ENCODE measurements around the gene ASB14. TPM values are rescaled to one million over a fixed set of nuclear protein-coding genes. Genes with fewer than 3 reads are reported as not detected.

Gene ASB14
- total and polyA plus RNA-seq, 4 donors, result 0.06 to 1.4 (median 0.43) TPM

- no peak overlapping the region for H3K4me3 ChIP-seq
- no peak overlapping the region for H3K9ac ChIP-seq (ENCODE audit: insufficient read depth in 1 of 2, low read length in 2 of 2)
- no peaks in the 10 kb centered on the region for H3K9me3 ChIP-seq (ENCODE audit: control insufficient read depth in 4 of 4, insufficient read depth in 3 of 4, low read length in 3 of 4)
- no peaks in the 10 kb centered on the region for H3K27me3 ChIP-seq (ENCODE audit: control insufficient read depth in 3 of 3, insufficient read depth in 3 of 3, low read length in 2 of 3)
- TF ChIP-seq CTCF (IDR thresholded peaks at IDR 0.05; ENCODE audit: control extremely low read depth, extremely low read depth), result no peak
- peak in 1 of 3 donors; percentile 6 for DNase-seq
- no peak for ATAC-seq (ENCODE audit: insufficient read depth, low FRiP score)
- WGBS, 2 donors, result 85 to 86% methylated on average over 1 of the region's 1 CpG
- H3K4me1 ChIP-seq (ENCODE audit: control insufficient read depth in 5 of 5, insufficient read depth in 5 of 5, low read length in 5 of 5), result peaks cover 0 to 6% (median 0%) of the 10 kb centered on the region in 5 donors
- H3K36me3 ChIP-seq (ENCODE audit: control insufficient read depth in 4 of 4, insufficient read depth in 4 of 4, low read length in 4 of 4), result peaks cover 8 to 24% (median 14%) of the 10 kb centered on the region in 4 donors
- H3K27ac ChIP-seq (ENCODE audit: low read depth in 1 of 2, low read length in 1 of 2), result no peak overlapping the region
Observed at GRCh38 chr3:57252404-57252803, 40.1 kb downstream of the ASB14 start.

GRCh38 chr3:57244946-57245345 lies 47.5 kb downstream of the ASB14 start:
- Histone ChIP-seq H3K36me3 (ENCODE audit: control insufficient read depth in 4 of 4, insufficient read depth in 4 of 4, low read length in 4 of 4) (peaks cover 9 to 58% (median 31%) of the 10 kb centered on the region in 4 donors), H3K27ac (ENCODE audit: low read depth in 1 of 2, low read length in 1 of 2) (no peak overlapping the region), H3K4me1 (ENCODE audit: control insufficient read depth in 5 of 5, insufficient read depth in 5 of 5, low read length in 5 of 5) (no peaks in the 10 kb centered on the region), H3K27me3 (ENCODE audit: control insufficient read depth in 3 of 3, insufficient read depth in 3 of 3, low read length in 2 of 3) (no peaks in the 10 kb centered on the region), H3K4me3 (no peak overlapping the region), H3K9ac (ENCODE audit: insufficient read depth in 1 of 2, low read length in 2 of 2) (no peak overlapping the region), H3K9me3 (ENCODE audit: control insufficient read depth in 4 of 4, insufficient read depth in 3 of 4, low read length in 3 of 4) (no peaks in the 10 kb centered on the region)
- ATAC-seq (ENCODE audit: insufficient read depth, low FRiP score) (no peak), DNase-seq (no peak)
- no peak for TF ChIP-seq CTCF (IDR thresholded peaks at IDR 0.05; ENCODE audit: control extremely low read depth, extremely low read depth)
- 75 to 89% methylated on average over 2 of the region's 2 CpGs for WGBS, 2 donors

- DNase-seq, result no peak
- H3K4me1 ChIP-seq (ENCODE audit: control insufficient read depth in 5 of 5, insufficient read depth in 5 of 5, low read length in 5 of 5), result peaks cover 0 to 9% (median 4%) of the 10 kb centered on the region in 5 donors
- peaks cover 2 to 18% (median 9%) of the 10 kb centered on the region in 4 donors for H3K36me3 ChIP-seq (ENCODE audit: control insufficient read depth in 4 of 4, insufficient read depth in 4 of 4, low read length in 4 of 4)
- H3K27me3 ChIP-seq (ENCODE audit: control insufficient read depth in 3 of 3, insufficient read depth in 3 of 3, low read length in 2 of 3), result no peaks in the 10 kb centered on the region
- no peak overlapping the region for H3K4me3 ChIP-seq
- TF ChIP-seq CTCF (IDR thresholded peaks at IDR 0.05; ENCODE audit: control extremely low read depth, extremely low read depth), result no peak
- no peak for ATAC-seq (ENCODE audit: insufficient read depth, low FRiP score)
- no peaks in the 10 kb centered on the region for H3K9me3 ChIP-seq (ENCODE audit: control insufficient read depth in 4 of 4, insufficient read depth in 3 of 4, low read length in 3 of 4)
- H3K9ac ChIP-seq (ENCODE audit: insufficient read depth in 1 of 2, low read length in 2 of 2), result no peak overlapping the region
- no peak overlapping the region for H3K27ac ChIP-seq (ENCODE audit: low read depth in 1 of 2, low read length in 1 of 2)
- 85 to 89% methylated on average over 13 of the region's 13 CpGs for WGBS, 2 donors
Observed at GRCh38 chr3:57234613-57235575, 57.6 kb downstream of the ASB14 start.
